ES-I3 (cell line): Measurements from ENCODE around the gene JAG1.
"Not testable (repeated sequence)": the region's sequence is repeated elsewhere in the genome, so short reads cannot be mapped to it uniquely, and the experiment has no call there.

ENCODE experiments used
- H3K36me3 ChIP-seq: 2 replicates; pipeline ENCODE4 v1.6.1; 2013; ENCODE audit warnings: mild to moderate bottlenecking, low read length, control low read depth, moderate library complexity; ENCODE audit not compliant: insufficient read depth
- H3K4me1 ChIP-seq: 2 replicates; pipeline ENCODE4 v1.6.1; 2013; ENCODE audit warnings: mild to moderate bottlenecking, control low read depth, low read length; ENCODE audit not compliant: insufficient read depth
- H3K9ac ChIP-seq: 2 replicates; pipeline ENCODE4 v1.6.1; 2013; ENCODE audit warnings: low read depth, mild to moderate bottlenecking, low read length, moderate library complexity
- H3K9me3 ChIP-seq: 2 replicates; pipeline ENCODE4 v1.6.1; 2013; ENCODE audit warnings: mild to moderate bottlenecking, low read length, moderate library complexity; ENCODE audit not compliant: control insufficient read depth, insufficient read depth

Gene JAG1

DNA sequence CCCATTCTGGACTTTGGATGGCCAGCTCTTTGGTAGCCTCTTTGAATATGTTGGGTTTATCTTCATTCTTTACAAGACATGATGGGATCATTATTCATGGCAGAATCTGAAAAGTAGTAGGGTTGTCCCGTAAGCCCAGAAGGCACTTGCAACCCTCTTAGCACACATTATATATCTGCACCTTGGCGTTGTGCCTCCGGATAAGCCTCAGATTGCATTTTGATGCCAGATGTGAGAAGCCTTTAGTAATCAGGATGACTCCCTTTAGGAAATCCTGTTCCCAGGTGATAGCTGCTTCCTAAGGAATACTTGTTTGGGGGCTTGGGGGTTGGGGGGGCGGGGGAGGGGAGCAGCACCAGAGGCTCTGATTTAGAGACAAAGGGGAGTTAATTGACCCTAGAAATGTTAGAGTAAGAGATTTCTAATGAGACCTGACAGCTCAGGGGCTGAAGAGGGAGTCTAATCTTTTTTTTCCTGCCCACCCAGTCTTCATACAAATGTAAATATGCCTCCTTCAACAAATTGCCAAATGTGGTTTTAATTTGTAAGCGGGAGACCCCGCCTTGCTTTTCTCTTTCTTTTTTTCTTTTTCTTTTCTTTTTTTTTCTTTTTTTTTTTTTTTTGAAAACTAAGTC, 55.1 kb downstream of the JAG1 start:
- peaks cover 17% of the 10 kb centered on the region for H3K4me1 ChIP-seq
- no peaks in the 10 kb centered on the region for H3K36me3 ChIP-seq
- no peak overlapping the region; the same call in 1 of the 2 replicates for H3K9ac ChIP-seq
- H3K9me3 ChIP-seq = no peaks in the 10 kb centered on the region

DNA sequence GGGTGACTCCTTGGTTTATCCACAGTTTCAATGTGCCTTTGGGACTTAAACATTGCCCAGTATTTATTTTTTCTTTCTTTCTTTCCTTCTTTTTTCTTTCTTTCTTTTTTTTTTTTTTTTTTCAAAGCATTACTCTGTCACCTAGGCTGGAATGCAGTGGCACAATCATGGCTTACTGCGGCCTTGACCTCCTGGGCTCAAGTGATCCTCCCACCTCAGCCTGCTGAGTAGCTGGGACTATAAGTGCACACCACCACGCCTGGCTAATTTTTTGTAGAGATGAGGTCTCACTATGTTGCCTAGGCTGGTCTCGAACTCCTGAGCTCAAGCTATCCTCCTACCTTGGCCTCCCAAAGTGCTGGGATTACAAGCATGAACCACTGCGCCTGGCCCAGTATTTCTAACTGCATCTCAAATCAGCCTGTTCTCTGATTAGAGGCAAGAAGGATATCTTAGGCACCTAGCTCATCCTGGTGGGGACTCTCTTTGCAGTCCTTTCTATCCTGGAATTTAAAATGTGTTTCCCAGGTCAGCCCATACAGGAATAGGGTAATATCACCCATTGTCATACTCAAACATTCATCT, 56.2 kb downstream of the JAG1 start:
- not testable (repeated sequence) for H3K9ac ChIP-seq, H3K9me3 ChIP-seq, H3K36me3 ChIP-seq
- peaks cover 17% of the 10 kb centered on the region for H3K4me1 ChIP-seq

DNA sequence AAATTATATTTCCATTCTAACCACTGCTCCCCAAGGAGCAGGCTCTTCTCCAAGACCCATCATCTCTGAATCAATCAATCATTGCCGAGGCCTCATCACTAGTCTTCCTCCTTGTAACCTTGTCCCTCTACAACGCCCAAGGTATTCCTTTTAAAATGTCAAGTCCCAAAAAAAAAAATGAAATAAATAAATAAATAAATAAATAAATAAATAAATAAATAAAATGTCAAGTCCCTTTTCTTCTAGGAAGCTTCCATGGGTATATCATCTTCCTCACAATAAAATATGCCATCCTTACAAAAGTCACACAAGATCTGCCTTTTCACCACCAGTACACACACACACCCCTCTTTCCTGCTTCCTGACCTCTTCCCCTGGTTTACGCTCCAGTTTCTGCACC, 57.6 kb downstream of the JAG1 start:
- no peak overlapping the region for H3K9ac ChIP-seq
- peaks cover 21% of the 10 kb centered on the region for H3K4me1 ChIP-seq
- H3K36me3 ChIP-seq = no peaks in the 10 kb centered on the region
- no peaks in the 10 kb centered on the region for H3K9me3 ChIP-seq

DNA sequence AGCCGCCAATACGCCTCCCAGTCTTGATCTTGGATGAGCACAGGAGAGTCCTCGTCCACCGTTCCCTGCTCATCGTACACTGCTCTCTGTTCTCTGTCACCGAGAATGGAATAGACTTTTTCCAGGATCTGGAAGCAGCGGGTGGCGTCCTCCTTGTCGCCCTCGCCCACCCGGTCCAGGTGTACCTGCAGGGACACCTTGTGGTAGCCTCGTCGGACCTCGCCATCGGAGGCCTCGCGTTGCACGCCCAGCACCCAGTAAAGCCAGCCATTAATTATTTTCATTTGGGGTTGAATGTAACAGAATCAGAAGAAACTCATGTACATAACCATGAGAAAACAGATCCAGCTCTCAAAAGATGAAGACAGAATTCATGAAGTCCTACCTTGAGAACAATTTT, 59.9 kb downstream of the JAG1 start:
- Histone ChIP-seq H3K4me1 (peaks cover 11% of the 10 kb centered on the region), H3K9ac (no peak overlapping the region), H3K36me3 (no peaks in the 10 kb centered on the region), H3K9me3 (no peaks in the 10 kb centered on the region)

DNA sequence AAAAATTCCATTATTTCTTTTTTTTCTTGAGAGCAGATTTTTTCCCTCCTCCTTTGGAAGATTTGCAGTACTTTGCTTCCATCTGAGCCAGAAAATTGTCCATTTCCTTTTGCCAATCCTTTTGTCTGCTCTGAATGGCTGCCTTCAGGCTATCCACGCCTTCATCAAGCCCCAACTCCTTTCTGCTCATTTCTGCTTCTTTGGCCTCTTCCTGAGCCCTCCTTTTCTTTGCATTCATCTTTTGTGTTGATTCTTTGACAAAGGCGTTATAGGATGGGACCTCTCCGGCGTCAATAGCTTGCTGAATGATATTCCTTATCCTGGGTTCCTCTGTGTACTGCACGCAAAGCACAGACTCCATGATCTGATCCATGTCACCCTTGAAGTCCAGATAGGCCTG, 60.4 kb downstream of the JAG1 start:
- H3K9ac ChIP-seq, H3K9me3 ChIP-seq, H3K36me3 ChIP-seq, H3K4me1 ChIP-seq: not testable (repeated sequence)

DNA sequence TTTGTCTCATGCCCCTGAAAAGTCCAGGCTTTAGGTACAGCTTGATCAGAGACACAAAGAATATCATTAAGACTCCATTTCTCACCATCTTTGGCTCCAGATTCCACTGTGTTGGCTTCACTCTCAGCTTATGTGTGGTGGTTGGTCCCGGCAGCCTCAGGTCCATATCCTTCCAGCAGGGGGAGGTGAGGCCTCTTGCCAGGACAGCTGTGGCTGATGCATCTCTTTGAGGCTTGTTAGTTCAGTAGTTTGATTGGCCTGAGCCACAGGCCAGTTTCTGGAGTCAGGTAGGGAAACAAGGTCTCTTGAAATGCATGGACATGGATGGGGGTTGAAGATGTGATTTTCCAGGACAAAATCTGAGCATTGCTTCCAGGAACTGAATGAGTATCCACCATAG, 62.4 kb downstream of the JAG1 start:
- Histone ChIP-seq H3K4me1 (peaks cover 6% of the 10 kb centered on the region), H3K36me3 (no peaks in the 10 kb centered on the region), H3K9ac (no peak overlapping the region), H3K9me3 (no peaks in the 10 kb centered on the region)

DNA sequence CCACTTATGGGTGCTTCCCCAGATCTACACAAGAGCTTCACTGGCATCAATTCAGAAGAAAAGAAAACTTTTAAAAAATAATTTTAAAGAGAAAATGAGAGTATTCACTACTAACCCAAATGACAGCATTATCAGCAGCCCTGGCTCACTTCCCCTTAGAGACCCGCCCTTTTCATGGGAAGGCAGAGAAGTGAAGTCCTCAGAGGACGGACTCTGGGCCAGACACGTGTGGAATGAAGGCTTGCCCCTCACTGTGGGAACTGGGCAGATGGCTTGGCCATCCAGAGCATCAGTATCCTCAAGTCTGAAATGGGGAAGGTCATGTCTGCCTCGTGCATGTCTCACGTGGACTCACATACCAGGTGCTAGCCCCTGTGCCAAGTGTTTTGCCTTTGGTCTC, 63.5 kb downstream of the JAG1 start:
- Histone ChIP-seq H3K9me3 (no peaks in the 10 kb centered on the region), H3K4me1 (peaks cover 6% of the 10 kb centered on the region), H3K9ac (no peak overlapping the region), H3K36me3 (no peaks in the 10 kb centered on the region)

DNA sequence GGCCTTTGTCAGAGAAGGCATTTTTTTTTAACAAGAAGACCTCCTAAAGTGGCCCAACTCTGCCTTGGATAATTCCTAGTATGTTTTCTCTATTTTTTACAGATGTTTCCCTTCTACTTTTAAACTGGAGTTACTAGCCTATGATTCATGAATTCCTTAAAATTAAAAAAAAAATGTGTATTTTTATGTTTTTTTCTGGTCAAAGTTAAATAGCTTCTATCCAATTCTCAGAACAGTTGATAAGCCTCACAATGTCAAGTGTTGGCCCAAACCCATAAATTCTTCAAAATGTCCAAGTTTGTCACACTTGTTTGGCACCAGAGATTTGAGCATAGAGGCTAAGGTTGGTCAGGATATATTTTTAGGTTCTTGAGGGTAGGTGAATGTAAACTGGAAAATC, 64.0 kb downstream of the JAG1 start:
- Histone ChIP-seq H3K9me3 (no peaks in the 10 kb centered on the region), H3K36me3 (no peaks in the 10 kb centered on the region), H3K9ac (no peak overlapping the region), H3K4me1 (peaks cover 6% of the 10 kb centered on the region)

DNA sequence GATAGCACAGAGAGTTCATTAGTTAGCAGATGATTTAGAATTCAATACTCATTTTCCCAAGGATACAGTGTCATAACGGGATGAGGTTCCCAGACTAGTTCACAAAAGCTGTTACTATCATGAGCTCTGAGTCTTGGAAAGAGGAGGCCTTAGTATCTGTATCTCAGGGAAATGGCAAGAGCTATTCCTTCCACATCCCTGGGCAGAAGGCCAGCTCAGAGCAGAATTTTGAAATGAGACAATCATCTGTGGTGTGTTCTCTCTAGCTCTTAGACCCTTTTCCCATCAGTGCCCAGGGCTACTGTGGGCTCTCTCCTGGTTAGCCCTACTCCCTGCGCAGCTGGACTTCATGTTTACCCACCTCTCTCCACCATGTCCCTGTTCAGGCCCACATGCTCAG, 64.5 kb downstream of the JAG1 start:
- H3K9me3 ChIP-seq = no peaks in the 10 kb centered on the region
- no peak overlapping the region for H3K9ac ChIP-seq
- H3K36me3 ChIP-seq = no peaks in the 10 kb centered on the region
- peaks cover 6% of the 10 kb centered on the region for H3K4me1 ChIP-seq

DNA sequence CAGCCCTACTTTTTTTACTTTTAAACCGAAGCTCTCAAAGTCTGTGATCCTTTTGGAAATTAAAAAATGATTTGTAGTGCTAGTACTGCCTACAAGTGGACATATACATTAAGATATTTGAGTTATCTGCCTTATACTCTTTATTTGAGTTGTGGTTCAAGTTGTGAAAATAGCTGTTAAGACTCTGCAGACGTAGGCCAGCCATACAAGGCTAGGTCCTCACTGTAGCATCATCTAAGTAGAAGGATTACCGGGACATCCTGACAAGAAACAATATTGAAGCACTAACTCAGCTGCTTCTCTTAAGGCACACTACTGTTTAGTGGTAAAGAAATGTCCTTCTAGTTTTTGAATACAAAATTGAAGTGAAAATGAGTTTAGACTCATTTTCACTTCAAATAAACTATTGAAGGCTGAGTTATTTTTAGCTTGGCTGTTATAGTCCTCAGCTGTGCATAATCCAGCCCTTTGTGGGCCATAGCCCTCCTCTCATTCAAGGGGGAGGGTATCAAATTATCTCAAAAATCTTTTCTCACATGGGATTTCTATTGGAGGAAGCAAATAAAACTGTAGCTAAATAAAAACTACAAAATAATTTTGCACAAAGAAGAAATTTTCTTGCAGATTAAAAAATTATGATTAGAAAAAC, 68.1 kb downstream of the JAG1 start:
- no peaks in the 10 kb centered on the region for H3K36me3 ChIP-seq
- H3K9me3 ChIP-seq = no peaks in the 10 kb centered on the region
- no peak overlapping the region for H3K9ac ChIP-seq

DNA sequence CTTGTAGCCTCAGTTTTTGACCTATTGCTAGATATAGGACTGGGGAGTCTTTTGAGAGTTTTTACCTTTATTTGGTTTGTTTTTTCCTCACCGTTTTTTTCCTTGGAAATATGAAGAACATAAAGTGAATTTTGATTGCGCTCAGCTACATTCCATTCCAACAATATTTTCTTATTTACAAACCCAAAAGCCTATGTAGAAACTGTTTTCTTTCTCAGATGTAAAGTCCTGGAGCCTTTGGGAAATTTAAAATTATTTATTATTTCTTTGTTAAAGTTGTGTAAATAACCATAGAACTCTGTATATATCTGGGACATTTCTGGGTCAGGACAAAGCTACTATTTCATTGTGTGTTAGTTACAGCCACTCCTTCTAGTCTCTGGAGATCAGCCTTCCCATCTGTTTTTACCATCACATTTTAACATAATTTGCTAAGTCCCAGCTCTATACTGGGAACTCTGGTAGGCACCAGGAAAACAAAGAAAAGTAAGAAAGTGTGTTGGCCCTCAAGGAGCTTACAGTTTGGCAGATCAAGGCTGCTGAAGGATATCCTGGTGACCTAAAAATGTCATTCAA, 68.8 kb downstream of the JAG1 start:
- Histone ChIP-seq H3K4me1 (no peaks in the 10 kb centered on the region), H3K9ac (no peak overlapping the region), H3K9me3 (no peaks in the 10 kb centered on the region), H3K36me3 (no peaks in the 10 kb centered on the region)

More for the DNA sequence above, 68.1 kb downstream of the JAG1 start:
- H3K4me1 ChIP-seq = no peaks in the 10 kb centered on the region

DNA sequence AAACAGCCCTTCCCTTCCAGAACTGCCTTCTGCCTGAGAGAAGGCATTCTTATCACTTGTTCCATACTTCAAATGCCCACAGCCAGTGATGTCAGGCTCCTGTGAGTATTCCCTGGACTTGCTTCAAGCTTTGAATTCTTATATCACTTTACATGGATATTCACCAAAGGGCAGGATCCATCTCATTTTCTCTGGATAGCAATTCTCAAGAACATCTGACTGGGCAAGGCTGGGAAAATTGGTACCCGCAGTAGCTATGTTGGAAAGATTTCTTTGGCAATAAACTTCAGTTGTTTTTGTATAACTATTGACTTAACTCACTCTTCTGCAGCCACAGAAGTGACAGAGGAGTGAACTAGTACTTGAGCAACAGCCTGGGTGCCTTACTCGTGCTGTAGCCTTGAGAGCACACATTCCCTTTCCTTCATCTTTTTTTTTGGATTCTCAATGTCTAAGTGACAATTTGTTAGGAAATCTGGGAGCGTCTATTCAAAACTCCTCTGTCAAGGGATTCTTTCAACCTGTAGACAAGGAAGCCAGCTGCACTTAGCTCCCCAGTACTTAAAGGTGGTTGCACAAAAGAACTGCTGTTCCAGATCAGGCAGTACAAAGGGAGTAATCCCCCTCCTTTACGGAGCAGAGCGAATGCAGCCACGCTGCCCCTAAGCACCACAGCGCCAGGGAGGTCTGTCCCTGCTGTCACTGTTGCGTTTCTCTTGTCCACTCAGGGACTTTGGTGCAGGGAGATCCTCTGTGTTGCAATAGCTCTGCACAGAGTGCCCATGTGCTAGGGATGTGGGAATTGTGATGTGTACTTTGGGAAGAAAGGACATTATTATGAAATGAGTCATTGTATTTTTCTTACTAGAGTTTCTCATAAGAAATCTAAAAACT, 69.6 kb downstream of the JAG1 start:
- no peak overlapping the region for H3K9ac ChIP-seq
- H3K4me1 ChIP-seq = no peaks in the 10 kb centered on the region
- H3K36me3 ChIP-seq = no peaks in the 10 kb centered on the region
- H3K9me3 ChIP-seq = no peaks in the 10 kb centered on the region

DNA sequence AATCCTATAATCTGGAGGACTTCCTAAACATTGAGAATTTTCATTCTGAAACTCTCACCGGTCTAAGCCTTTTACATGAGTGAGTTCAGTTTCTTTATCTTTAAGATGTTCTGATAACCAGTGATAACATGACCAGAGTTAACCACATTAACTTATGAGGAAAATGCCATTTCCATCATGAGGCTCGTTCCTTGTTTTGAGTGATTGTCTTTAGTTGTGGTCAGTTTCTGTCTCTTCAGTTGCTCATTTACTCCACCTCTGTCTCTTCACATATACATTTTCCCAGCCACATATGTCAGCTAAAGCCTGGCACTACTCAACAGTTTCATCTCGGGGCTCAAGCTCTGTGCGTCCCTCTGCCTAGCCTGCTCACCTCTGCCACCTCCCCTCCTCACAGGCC, 70.4 kb downstream of the JAG1 start:
- H3K36me3 ChIP-seq = no peaks in the 10 kb centered on the region
- H3K9me3 ChIP-seq = no peaks in the 10 kb centered on the region
- H3K9ac ChIP-seq = no peak overlapping the region
- no peaks in the 10 kb centered on the region for H3K4me1 ChIP-seq

DNA sequence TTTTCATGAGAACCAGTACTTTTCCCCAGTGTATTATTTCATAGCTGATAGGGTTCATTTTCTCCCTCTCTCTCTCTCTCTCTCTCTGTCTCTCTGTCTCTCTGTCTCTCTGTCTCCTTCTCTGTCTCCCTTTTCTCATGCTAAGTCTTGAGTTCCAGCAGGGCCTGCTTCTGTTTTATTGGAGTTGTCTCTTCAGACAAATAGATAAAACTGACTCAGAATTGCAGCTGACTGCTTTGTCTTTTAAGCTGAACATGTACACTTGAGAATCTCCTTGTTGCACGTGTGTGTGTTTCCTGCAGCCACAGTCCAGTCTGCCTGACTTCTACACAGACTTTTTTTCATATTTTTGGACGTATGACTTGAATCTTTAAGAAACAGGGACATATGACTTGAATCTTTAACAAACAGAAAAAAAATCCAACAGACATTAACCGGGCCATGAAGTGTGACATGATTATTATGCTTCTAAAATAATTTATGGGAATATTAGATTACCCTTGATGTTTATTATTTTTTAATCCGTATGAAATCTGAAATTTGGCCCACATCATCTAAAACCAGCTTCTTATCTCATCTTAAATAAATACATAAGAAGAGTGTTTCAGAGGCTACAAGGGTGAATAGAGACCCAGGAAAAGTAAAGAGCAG, 71.5 kb downstream of the JAG1 start:
- Histone ChIP-seq H3K36me3 (no peaks in the 10 kb centered on the region), H3K9me3 (no peaks in the 10 kb centered on the region), H3K4me1 (no peaks in the 10 kb centered on the region), H3K9ac (no peak overlapping the region)
